SIG-M5 treated with dmso at 0.1 percent for 504 hours (cell line): Measurements from ENCODE around the gene PLTP.
A peak's percentile ranks its signal among the peaks of the same experiment; 100 is the strongest.
"Not testable (repeated sequence)": the region's sequence is repeated elsewhere in the genome, so short reads cannot be mapped to it uniquely, and the experiment has no call there.

Experiments
- DNase-seq: peaks from one replicate; lab custom pipeline; 2025; ENCODE audit not compliant: unreplicated experiment; lab: John Stamatoyannopoulos, UW

The PLTP gene, protein sequence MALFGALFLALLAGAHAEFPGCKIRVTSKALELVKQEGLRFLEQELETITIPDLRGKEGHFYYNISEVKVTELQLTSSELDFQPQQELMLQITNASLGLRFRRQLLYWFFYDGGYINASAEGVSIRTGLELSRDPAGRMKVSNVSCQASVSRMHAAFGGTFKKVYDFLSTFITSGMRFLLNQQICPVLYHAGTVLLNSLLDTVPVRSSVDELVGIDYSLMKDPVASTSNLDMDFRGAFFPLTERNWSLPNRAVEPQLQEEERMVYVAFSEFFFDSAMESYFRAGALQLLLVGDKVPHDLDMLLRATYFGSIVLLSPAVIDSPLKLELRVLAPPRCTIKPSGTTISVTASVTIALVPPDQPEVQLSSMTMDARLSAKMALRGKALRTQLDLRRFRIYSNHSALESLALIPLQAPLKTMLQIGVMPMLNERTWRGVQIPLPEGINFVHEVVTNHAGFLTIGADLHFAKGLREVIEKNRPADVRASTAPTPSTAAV

GRCh38 chr20:45911486-45912343, at the start of gene PLTP:
TSS of gene PLTP (minus strand) at chr20:45912155. CDS start at chr20:45911452, 703 bp downstream.
- DNase-seq: no peak

- no peak for DNase-seq
Observed at GRCh38 chr20:45959956-45960630, 48.1 kb upstream of the PLTP start.

DNA sequence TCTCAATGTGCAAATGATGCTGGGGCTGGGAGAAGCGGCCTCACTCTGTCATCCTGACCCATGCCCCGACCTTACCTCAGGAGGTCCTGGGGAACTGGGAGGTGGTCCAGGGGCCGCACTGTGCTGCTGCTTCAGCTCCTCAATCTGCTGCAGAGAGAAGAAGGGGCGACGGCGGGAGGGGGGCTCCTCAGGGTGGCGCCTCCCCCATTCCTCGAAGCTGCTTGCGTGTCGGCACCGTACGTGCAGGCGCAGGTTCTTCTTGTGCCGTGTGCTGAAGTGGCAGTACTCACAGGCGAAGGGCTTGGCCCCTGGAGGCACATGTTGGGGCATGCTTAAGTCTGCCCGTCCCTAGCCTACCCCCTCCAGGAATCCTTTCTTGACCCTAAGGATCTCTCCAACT, 47.2 kb upstream of the PLTP start:
- no peak for DNase-seq

GRCh38 chr20:45958593-45958992, 46.6 kb upstream of the PLTP start:
- DNase-seq: no peak

DNA sequence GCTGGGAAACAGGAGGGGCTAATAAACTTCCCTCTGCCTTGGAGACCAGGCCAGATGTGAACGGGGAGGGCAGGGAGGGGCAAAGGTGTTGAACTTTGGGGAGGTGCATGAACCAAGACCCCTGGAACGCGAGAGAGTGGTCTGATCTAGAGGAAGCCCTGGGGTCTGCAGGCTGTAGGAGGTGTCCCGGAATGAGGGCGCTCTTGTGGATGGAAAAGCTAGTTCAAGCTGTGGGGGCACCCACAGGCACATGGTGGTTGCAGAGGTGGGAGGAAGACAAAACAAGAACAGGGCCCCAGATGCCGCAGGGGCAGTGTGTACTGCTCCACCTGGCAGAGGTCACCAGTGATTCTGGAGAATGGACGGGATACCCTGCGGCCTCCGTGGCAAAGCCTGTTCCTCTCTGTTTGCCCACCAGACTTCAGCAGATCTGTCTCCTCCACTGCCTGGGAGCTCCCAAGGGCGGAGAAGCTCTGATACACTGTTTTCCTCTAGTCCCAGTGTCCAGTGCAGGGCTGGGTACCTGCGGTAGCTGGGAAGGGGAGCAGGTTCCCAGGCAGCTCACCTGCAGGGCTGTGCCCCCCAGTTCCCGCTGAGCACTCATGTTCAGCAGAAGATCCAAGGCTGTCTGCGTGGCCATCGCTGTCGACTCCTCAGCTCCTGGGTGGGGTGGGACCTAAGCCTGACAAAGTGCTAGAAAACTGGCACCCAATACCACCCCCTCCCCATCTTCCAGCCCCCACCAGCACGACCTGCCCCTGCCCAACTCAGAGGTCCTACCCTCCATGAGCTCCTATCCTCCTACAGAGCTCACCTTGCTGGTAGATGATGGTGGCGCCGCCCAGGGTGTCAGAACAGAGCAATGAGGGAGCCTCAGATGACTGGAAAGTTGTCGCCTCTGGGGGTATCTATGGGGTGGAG, 45.3 kb upstream of the PLTP start:
- no peak for DNase-seq

DNA sequence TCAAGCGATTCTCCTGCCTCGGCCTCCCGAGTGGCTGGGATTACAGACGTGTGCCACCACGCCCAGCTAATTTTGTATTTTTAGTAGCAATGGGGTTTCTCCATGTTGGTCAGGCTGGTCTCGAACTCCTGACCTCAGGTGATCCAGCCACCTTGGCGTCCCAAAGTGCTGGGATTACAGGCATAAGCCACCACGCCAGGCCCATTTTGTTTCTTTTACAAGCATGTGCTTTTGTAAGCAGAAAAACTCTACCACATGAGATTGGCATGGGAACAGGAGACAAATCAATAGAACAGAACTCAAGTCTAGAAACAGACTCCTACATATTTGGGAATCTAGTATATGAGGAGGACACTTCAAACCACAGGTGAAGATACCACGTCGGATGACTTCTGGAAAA, 44.4 kb upstream of the PLTP start:
- DNase-seq: not testable (repeated sequence)

DNA sequence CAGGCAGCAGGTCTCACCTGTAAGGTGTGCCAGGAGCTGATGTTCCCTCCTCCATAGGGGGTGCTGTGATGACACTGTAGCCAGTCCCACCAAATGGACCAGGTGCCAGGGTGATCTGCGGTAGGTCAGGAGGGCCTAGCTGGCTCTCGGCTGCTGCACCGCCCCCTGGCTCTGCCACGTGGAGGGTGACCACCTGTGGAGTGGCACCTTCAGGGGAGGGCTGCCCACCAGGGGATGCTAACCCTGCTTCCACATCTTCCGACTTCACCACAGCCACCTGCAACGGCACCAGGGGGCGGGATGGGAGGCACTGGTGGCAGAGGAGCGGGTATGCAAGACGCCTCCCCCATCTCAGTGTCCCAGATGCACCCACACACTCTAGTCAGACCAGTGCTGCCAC, 41.7 kb upstream of the PLTP start:
- no peak for DNase-seq

GRCh38 chr20:45952861-45953260, 40.9 kb upstream of the PLTP start:
- no peak for DNase-seq

GRCh38 chr20:45951925-45952834, 40.2 kb upstream of the PLTP start:
- no peak for DNase-seq

DNA sequence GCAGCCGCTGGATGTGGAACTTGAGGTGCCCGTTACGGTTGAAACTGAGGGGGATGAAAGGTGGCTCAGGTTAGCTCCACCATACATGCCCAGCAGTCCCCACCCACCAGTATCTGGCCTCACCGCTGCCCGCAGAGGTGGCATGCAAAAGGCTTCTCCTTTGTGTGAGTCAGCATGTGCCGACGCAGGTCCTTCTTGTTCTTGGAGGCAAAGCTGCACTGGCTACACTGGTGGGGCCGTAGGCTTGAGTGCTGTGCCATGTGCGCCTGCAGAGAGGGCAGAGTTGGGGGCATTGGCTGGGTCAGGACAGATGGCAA, 38.3 kb upstream of the PLTP start:
- DNase-seq: no peak

GRCh38 chr20:45949542-45950329, 37.8 kb upstream of the PLTP start:
- no peak for DNase-seq

- DNase-seq: no peak
Observed at GRCh38 chr20:45948742-45949541, 37.0 kb upstream of the PLTP start.

GRCh38 chr20:45948261-45948733, 36.3 kb upstream of the PLTP start:
- DNase-seq: no peak

DNA sequence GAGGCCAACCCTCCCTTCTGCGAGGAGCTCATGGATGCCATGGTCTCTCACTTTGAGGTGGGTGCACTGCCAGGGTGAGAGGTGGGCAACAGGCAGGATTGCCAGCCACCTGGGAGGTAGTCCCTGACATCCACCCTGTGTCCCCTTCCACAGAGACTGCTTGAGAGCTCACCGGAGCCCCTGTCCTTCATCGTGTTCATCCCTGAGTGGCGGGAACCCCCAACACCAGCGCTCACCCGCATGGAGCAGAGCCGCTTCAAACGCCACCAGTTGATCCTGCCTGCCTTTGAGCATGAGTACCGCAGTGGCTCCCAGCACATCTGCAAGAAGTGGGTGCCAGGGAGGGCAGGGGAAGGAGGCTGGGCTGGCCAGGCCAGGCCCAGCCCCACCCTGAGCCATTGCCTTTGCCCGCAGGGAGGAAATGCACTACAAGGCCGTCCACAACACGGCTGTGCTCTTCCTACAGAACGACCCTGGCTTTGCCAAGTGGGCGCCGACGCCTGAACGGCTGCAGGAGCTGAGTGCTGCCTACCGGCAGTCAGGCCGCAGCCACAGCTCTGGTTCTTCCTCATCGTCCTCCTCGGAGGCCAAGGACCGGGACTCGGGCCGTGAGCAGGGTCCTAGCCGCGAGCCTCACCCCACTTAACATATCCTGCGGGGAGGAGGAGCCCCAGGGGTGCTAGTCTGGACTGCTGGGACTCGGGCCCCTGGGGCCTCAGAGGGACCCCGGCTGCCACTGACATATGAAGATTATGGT, 35.3 kb upstream of the PLTP start:
- DNase-seq: no peak

DNA sequence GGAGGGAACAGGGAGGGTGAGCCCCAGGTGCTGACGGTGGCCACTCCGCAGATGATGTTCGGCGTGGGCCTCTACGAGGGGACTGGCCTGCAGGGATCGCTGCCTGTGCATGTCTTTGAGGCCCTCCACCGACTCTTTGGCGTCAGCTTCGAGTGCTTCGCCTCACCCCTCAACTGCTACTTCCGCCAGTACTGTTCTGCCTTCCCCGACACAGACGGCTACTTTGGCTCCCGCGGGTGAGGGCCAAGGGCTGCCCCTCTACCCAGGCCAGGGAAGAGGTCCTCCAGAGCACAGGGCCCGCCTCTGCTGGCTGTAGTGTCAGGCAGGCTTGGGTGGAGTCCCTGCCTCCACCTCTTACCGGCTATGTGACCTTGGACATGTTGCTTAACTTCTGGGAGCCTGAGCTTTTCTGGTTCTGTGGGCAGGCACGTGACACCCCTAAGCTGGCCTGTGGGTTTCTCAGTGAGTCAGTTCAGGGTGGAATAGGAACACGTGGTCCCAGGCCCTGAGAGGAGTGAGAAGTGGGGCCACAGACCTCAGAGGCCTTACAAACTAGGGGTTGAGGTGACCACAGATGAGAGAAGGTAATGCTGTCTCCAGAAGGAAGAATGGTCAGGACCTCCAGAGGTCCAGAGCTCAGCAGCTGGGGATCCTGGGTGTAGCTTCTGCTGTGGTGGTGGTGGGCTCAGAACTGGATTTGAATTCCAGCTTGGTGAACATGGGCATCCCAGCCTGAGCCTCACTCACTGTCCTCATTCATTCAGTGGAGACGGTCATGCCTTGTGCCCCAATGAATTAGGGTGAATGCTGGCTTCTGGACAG, 34.4 kb upstream of the PLTP start:
- DNase-seq: peak; percentile 99

DNA sequence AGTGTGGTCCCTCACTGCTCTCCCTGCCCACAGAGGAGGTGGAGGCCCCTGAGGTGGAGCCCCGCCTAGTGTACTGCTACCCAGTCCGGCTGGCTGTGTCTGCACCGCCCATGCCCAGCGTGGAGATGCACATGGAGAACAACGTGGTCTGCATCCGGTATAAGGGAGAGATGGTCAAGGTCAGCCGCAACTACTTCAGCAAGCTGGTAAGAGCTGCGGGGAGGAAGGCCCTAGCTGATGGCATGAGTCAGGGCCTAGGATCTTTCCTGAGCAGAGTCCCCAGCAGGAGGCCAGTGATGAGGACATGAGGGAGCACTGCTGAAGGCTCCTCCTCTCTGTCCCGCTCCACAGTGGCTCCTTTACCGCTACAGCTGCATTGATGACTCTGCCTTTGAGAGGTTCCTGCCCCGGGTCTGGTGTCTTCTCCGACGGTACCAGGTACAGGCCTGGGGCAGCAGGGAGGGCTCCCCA, 33.8 kb upstream of the PLTP start:
- DNase-seq: peak; percentile 68
